HG03196 (cell line): ENCODE results near the gene THAP3.

Source experiments
- ATAC-seq: cut with Tn5 transposase; IDR thresholded peaks from one replicate; pipeline ENCODE4 v1.9.1; 2021; ENCODE audit not compliant: unreplicated experiment

Gene THAP3

GRCh38 chr1:6624710-6625583 lies at the start of gene THAP3:
THAP3 (plus strand) TSS chr1:6624868; CDS start chr1:6625219, 351 bp downstream.
- ATAC-seq = peak; percentile 78

GRCh38 chr1:6577831-6578525 lies 46.7 kb upstream of the THAP3 start:
- no peak for ATAC-seq

- ATAC-seq = no peak
These were observed 45.9 kb upstream of the THAP3 start for GRCh38 chr1:6578624-6579373.

GRCh38 chr1:6579374-6580118 lies 45.1 kb upstream of the THAP3 start, which contains the start of gene ZBTB48:
ZBTB48 (plus strand) TSS chr1:6579994; CDS start chr1:6580610, 616 bp downstream.
- peak; percentile 97 for ATAC-seq

- ATAC-seq = no peak
These were observed 44.5 kb upstream of the THAP3 start for GRCh38 chr1:6580119-6580592.

GRCh38 chr1:6580593-6581409 lies 43.9 kb upstream of the THAP3 start:
- ATAC-seq = no peak

- no peak for ATAC-seq
These were observed 42.9 kb upstream of the THAP3 start for GRCh38 chr1:6581561-6582305.

GRCh38 chr1:6582370-6582769 lies 42.3 kb upstream of the THAP3 start:
- no peak for ATAC-seq

- no peak for ATAC-seq
These were observed 40.3 kb upstream of the THAP3 start for GRCh38 chr1:6584126-6585080.

GRCh38 chr1:6585081-6585722 lies 39.5 kb upstream of the THAP3 start:
- no peak for ATAC-seq

GRCh38 chr1:6585841-6586240 lies 38.8 kb upstream of the THAP3 start:
- no peak for ATAC-seq

- no peak for ATAC-seq
These were observed 38.3 kb upstream of the THAP3 start for GRCh38 chr1:6586404-6586816.

- no peak for ATAC-seq
These were observed 37.2 kb upstream of the THAP3 start for GRCh38 chr1:6587261-6588005.

- ATAC-seq = no peak
These were observed 36.4 kb upstream of the THAP3 start for GRCh38 chr1:6588128-6588892.

GRCh38 chr1:6588893-6589520 lies 35.7 kb upstream of the THAP3 start:
- ATAC-seq = no peak
